NCI-H446 treated with DMSO at 0.1 percent for 48 hours (cell line): ENCODE measurements around the gene ZNF480.
"Not testable (repeated sequence)": the region's sequence is repeated elsewhere in the genome, so short reads cannot be mapped to it uniquely, and the experiment has no call there.

Experiments used
- DNase-seq: peaks from one replicate; lab custom pipeline; 2025; lab: John Stamatoyannopoulos, UW

Gene ZNF480

DNA sequence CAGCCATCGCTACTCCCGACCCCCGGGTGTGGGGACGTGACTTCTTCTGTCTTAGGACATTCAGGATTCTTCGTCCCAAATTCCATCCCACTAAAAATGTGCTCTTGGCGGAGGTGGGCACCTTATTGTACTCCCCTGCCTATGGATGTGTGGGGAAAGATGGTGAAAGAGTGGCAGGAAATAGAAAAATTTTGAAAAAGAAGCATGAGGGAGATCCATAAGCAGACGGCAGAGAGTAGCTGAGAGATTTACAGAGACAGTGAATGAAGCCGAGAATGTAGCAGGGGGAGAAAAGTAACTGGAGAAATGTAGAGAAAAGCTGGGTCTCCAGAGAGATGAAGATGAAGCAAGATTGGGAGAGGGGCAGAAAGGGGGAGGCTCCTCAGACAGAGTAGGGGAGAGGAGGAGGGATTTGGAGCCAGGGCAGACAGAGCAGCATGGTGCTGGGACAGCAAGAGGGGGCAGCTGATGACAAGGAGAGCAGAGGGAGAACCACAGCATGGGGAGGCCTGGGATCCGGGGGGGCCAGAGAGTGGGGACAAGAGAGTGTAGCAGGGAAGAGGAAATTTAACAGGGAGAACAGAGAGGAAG is 39.9 kb downstream of the ZNF480 start:
- DNase-seq: no peak

DNA sequence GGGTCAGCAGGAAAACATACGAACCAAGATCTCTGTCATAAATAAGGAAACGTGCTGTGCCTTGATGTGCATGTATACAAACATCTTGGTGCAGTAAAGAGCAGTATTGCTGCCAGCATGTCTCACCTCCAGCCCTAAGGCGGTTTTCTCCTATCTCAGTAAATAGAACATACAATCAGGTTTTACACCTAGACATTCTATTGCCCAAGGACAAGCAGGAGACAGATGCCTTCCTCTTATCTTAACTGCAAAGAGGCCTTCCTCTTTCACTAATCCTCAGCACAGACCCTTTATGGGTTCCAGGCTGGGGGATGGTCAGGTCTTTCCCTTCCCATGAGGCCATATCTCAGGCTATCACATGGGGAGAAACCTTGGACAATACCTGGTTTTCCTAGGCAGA is 42.1 kb downstream of the ZNF480 start:
- not testable (repeated sequence) for DNase-seq

DNA sequence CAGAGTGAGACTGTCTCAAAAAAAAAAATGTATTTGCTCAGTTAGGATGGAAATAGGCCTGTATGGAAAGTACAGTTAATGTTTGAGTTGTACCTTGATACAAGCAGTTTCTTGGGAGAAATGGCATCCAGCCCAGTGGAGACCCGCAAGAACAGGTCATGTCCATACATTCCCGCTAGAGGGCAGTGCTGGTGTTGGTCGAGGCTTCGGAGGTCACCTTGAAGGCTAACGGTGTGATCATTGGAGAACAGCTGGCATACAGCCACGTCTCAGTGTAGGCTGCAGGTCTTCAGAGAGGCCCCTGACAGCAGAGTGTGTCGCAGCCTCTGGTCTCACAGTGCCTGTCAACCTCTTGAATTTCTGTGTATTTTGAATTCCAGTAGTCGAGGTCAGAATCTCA is 46.6 kb downstream of the ZNF480 start:
- DNase-seq: no peak

DNA sequence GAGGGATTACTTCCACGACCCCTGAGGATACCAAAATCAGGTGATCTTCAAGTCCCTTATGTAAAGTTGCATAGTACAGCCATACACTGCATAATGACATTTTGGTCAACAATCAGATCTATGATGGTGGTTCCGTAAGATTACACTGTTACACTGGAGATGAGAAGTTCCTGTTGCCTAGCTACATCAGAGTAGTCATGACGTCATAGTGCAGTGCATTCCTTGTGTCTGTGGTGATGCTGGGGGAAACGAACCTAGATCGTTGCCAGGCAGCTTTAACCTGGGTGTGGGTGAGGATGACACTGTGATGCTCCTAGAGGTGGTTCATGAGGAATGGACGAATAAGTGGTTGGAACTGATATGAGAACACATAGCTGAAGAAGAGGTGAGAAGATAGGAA is 48.2 kb downstream of the ZNF480 start:
- DNase-seq: no peak

DNA sequence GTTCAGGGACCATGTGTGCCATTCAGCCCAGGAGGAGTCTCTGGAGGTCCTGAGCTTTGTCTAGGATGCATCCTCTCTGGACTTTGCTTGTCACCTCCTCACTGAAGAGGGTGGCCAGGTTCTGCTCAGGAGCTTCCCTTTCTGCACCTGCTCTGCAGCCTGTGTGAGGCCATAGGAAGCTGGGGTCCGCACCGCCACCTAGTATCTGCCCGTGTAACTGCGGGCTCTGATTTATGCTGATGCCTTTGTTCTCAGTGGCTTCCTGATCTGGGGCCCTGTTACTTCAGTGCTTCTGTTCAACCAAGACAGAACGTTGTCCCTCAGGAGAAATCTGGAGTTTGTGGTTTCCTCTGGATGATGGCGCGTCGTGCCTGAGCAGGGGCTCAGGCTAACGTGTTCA is 54.5 kb downstream of the ZNF480 start:
- DNase-seq: no peak

DNA sequence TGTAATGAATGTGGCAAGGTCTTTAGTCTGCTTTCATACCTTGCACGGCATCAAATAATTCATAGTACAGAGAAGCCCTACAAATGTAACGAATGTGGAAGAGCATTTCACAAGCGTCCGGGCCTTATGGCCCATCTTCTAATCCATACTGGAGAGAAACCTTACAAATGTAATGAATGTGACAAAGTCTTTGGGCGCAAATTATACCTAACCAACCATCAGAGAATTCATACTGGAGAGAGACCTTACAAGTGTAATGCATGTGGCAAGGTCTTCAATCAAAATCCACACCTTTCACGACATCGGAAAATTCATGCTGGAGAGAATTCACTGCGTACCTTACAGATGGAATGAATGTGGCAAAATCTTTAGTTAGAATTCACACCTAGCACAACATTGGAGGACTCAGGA is 69.5 kb downstream of the ZNF480 start:
- no peak for DNase-seq

DNA sequence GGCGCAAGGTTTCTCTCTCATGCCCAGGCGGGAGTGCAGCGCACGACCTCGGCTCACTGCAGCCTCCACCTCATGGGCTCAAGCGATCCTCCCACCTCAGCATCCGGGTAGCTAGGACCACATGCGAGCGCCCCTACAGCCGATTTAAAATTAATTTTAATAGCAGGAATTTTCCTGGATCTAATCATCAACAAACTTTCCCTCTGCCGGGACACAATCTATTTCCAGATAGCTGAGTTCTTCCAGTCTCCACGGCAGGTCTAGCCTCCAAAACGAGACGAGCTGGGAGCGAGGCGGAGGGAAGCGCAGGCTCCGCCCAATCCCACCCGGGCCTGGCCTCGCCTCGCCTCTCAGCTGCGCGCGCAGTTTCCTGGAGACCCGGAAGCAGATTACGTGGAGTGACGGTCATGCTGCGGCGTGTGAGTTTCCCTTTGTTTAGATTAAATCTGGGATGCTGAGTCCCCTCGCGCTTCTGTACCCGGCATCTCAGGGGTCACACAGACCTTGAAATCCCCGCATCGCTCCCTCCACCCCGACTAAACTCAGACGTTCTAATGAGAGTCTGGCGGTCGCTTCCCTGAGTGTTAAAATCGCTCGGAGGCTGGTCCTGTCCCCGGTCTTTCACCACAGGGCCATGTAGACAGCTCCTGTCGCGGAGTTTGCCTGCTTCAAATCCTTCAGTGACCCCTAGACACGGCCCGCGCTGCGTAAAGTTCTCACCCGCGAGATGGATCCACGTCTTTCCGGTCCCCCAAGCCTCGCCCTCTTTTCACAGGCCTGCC is 72.8 kb downstream of the ZNF480 start, which contains the start of gene ZNF880:
Gene ZNF880, plus strand, starts transcription at position 365 of the 782 bp plus-strand sequence. Its CDS starts 43 bp downstream, at position 408.
- no peak for DNase-seq

DNA sequence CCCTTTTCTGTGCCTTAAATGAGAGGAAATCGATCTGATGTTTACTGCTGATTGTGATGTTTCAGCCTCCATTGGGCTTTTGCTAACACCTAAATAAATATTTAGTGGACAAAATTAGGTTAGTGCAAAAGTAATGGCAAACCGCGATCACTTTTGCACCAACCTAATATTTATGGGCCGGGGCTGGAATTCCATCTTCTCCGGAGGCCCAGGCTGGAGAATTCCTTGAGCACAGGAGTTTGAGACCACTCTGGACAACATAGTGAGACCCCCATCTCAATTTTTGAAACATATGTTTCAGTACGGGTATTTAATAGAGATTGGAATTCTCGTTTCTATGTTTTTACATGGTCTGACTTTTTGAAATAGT is 73.4 kb downstream of the ZNF480 start:
- no peak for DNase-seq
